Esophagus muscularis mucosa (tissue), 4 donors: ENCODE measurements around the gene PTS. TPM values are rescaled to one million over a fixed set of nuclear protein-coding genes. Genes with fewer than 3 reads are reported as not detected.

ENCODE experiments used
- DNase-seq: peaks from one replicate; pipeline ENCODE4 v3.0.0-alpha.2; 2017; ENCODE audit errors: extremely low spot score
- H3K27ac ChIP-seq, 4 donors: fragments of 200-600 bp; sonication (generic); replicated peaks in 1 of 4; 1 replicate in 3 of 4; 2 replicates in 1 of 4; pipeline ENCODE4 v1.5.1; 2016 to 2019; ENCODE audit warnings: mild to moderate bottlenecking in 1 of 4
- H3K27me3 ChIP-seq, 4 donors: fragments of 200-600 bp; sonication (generic); one replicate each; pipeline versions ENCODE4 v1.5.1 to v1.6.0; 2016 to 2019
- H3K36me3 ChIP-seq, 4 donors: fragments of 200-600 bp; sonication (generic); one replicate each; pipeline ENCODE4 v1.5.1; 2016 to 2019
- H3K4me1 ChIP-seq, 4 donors: fragments of 200-600 bp; sonication (generic); one replicate each; pipeline ENCODE4 v1.5.1; 2016 to 2019
- H3K4me3 ChIP-seq, 4 donors: fragments of 200-600 bp; sonication (generic); 1 replicate in 2 of 4; 2 replicates in 2 of 4; pipeline ENCODE4 v1.5.1; 2016 to 2019; ENCODE audit warnings: mild to moderate bottlenecking in 4 of 4, moderate library complexity in 1 of 4
- H3K9me3 ChIP-seq, 4 donors: fragments of 200-600 bp; sonication (generic); 1 replicate in 3 of 4; 2 replicates in 1 of 4; pipeline ENCODE4 v1.5.1; 2016 to 2019
- EP300 ChIP-seq: sonication (generic); formaldehyde crosslinking; IDR thresholded peaks from one replicate; pipeline ENCODE4 v1.6.1; 2017; ENCODE audit warnings: antibody characterized with exemption
- POLR2A ChIP-seq: fragments of 450-650 bp; IDR thresholded peaks from one replicate; pipeline ENCODE4 v1.6.1; 2017; ENCODE audit warnings: antibody characterized with exemption, moderate library complexity, mild to moderate bottlenecking, low read depth
- POLR2AphosphoS5 ChIP-seq, 2 donors: sonication (generic); formaldehyde crosslinking; IDR thresholded peaks; one replicate each; pipeline ENCODE4 v1.6.1; 2017; ENCODE audit warnings: antibody characterized with exemption in 2 of 2
- WGBS: methylation state at CpG from one replicate; pipeline ENCODE4 v1.1.5; 2018; 5-methylcytosine and 5-hydroxymethylcytosine counted together
- intact Hi-C: fragments of 100-400 bp; cut with DNase I; formaldehyde crosslinking; loops from one replicate; pipeline ENCODE4 v1.15.1; 2023
- total RNA-seq, 4 donors: library from RNA; depleted of rRNA; stranded (reverse); fragments of >200 nt; gene quantifications; one replicate each; pipeline versions ENCODE4 v1.1.0 to v1.2.1, GENCODE V29; 2016
- TF ChIP-seq, protein P1 (sequence below), 3 experiments: fragments of 200-600 bp in 2 of 3; fragments of 450-650 bp in 1 of 3; sonication (generic) in 2 of 3; IDR thresholded peaks; one replicate each; pipeline ENCODE4 v1.5.1; 2017 to 2019; ENCODE audit warnings: antibody characterized with exemption in 3 of 3, mild to moderate bottlenecking in 2 of 3, moderate library complexity in 1 of 3

Gene PTS
- total RNA-seq, 4 donors from 2014 or later, result 22.2 to 45.3 (median 28.5) TPM

DNA sequence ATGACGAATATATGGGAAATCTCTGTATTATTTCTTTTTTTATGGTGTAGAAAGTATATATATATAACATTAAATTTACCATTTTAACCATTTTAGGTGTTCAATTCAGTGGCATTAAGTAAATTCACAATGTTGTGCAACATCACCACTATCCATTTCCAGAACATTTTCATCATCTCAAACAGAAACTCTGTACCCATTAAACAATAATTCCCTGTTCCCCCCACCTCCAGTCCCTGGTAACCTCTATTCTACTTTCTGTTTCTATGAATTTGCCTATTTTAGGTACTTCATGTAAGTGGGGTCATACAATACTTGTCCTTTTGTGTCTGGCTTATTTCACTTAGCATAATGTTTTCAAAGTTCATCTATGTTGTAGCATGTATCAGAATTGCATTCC is 15.3 kb upstream of the PTS start:
- Histone ChIP-seq H3K27me3 (no peaks in the 10 kb centered on the region), H3K4me1 (no peaks in the 10 kb centered on the region), H3K4me3 (no peak overlapping the region), H3K27ac (no peak overlapping the region), H3K36me3 (peaks cover 0 to 8% (median 2%) of the 10 kb centered on the region in 4 donors), H3K9me3 (no peaks in the 10 kb centered on the region)
- TF ChIP-seq EP300 (no peak), POLR2A (no peak), POLR2AphosphoS5 (IDR thresholded peaks at IDR 0.05) (no peak)
- TF ChIP-seq, protein P1, sequence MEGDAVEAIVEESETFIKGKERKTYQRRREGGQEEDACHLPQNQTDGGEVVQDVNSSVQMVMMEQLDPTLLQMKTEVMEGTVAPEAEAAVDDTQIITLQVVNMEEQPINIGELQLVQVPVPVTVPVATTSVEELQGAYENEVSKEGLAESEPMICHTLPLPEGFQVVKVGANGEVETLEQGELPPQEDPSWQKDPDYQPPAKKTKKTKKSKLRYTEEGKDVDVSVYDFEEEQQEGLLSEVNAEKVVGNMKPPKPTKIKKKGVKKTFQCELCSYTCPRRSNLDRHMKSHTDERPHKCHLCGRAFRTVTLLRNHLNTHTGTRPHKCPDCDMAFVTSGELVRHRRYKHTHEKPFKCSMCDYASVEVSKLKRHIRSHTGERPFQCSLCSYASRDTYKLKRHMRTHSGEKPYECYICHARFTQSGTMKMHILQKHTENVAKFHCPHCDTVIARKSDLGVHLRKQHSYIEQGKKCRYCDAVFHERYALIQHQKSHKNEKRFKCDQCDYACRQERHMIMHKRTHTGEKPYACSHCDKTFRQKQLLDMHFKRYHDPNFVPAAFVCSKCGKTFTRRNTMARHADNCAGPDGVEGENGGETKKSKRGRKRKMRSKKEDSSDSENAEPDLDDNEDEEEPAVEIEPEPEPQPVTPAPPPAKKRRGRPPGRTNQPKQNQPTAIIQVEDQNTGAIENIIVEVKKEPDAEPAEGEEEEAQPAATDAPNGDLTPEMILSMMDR (IDR thresholded peaks at IDR 0.05), result no peak
- DNase-seq, result no peak
- 94% methylated on average over 1 of the region's 1 CpG for WGBS
- intact Hi-C loops, result loop anchor here (10.0 kb wide), 1 partner anchor 1084 kb away; no protein-coding TSS in a partner anchor

DNA sequence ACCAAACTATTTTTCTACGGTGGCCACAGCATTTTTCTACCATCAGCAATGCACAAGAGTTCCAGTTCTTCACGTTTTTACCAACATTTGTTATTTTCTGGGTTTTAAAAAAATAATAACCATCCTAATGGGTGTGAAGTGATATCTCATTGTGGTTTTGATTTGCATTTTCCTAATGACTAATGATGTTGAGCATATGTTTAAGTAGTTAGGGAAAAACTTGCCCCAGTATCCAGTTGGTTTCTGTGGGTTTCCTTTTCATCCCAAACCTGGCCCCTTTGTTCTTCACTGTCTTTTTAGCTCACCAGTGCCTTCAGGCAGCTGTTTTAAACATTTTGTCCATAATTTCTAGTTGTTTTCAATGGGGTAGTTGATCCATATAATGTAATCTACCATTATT is 14.7 kb upstream of the PTS start:
- no peak overlapping the region for H3K27ac ChIP-seq
- H3K36me3 ChIP-seq, result peaks cover 0 to 5% (median 0%) of the 10 kb centered on the region in 4 donors
- intact Hi-C loops, result loop anchor here (10.0 kb wide), 1 partner anchor 1083 kb away; no protein-coding TSS in a partner anchor
- WGBS, result 55% methylated on average over 2 of the region's 2 CpGs
- no peaks in the 10 kb centered on the region for H3K9me3 ChIP-seq
- no peak overlapping the region for H3K4me3 ChIP-seq
- DNase-seq, result no peak
- TF ChIP-seq, protein P1 (IDR thresholded peaks at IDR 0.05), result no peak
- TF ChIP-seq POLR2AphosphoS5 (IDR thresholded peaks at IDR 0.05), result no peak
- TF ChIP-seq POLR2A, result no peak
- TF ChIP-seq EP300, result no peak
- no peaks in the 10 kb centered on the region for H3K4me1 ChIP-seq
- no peaks in the 10 kb centered on the region for H3K27me3 ChIP-seq

DNA sequence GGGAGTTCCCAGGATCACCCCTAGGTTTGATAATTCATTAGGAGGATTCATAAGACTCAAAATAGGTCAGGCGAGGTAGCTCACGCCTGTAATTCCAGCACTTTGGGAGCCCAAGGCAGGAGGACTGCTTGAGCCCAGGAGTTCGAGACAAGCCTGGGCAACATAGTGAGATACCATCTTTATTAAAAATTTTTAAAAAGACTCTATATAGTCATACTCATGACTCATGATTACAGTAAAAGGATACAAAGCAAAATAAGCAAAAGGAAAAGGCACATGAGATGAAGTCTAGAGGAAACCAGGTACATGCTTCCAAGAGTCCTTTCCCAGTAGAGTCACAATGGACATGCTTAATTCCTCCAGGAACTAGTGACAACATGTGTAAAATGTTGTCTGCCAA is 13.9 kb upstream of the PTS start:
- Histone ChIP-seq H3K4me3 (no peak overlapping the region), H3K4me1 (no peaks in the 10 kb centered on the region), H3K9me3 (no peaks in the 10 kb centered on the region), H3K36me3 (peaks cover 0 to 13% (median 0%) of the 10 kb centered on the region in 4 donors), H3K27ac (no peak overlapping the region), H3K27me3 (no peaks in the 10 kb centered on the region)
- 93% methylated on average over 3 of the region's 3 CpGs for WGBS
- intact Hi-C loops, result loop anchor here (10.0 kb wide), 1 partner anchor 1083 kb away; no protein-coding TSS in a partner anchor
- TF ChIP-seq EP300 (no peak), POLR2A (no peak), POLR2AphosphoS5 (IDR thresholded peaks at IDR 0.05) (no peak)
- TF ChIP-seq, protein P1 (IDR thresholded peaks at IDR 0.05), result no peak
- no peak for DNase-seq

DNA sequence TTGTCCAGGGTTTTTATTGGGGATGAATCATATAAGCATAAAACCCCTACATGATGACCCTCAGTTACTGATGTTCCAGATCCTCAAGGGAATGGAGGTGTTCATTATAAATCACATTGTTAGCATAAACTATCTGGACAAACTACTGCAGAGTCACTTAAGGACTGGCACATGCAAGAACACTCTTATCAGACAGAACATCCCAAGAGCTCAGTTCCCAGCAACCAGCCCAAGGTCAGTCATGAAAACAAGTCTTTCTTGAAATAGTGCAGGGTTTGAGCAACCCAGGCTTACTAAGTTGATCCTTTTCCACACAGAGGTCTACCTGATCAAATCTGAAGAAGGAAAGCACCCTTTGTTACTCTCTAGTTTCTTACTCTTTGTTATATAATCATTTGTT is 13.5 kb upstream of the PTS start:
- intact Hi-C loops, result loop anchor here (10.0 kb wide), 1 partner anchor 1082 kb away; no protein-coding TSS in a partner anchor
- Histone ChIP-seq H3K9me3 (no peaks in the 10 kb centered on the region), H3K27me3 (no peaks in the 10 kb centered on the region), H3K4me3 (no peak overlapping the region), H3K4me1 (no peaks in the 10 kb centered on the region), H3K36me3 (peaks cover 0 to 17% (median under 1%) of the 10 kb centered on the region in 4 donors), H3K27ac (no peak overlapping the region)
- TF ChIP-seq POLR2A, result no peak
- no peak for TF ChIP-seq EP300
- TF ChIP-seq, protein P1 (IDR thresholded peaks at IDR 0.05), result no peak
- TF ChIP-seq POLR2AphosphoS5 (IDR thresholded peaks at IDR 0.05), result no peak
- DNase-seq, result no peak

DNA sequence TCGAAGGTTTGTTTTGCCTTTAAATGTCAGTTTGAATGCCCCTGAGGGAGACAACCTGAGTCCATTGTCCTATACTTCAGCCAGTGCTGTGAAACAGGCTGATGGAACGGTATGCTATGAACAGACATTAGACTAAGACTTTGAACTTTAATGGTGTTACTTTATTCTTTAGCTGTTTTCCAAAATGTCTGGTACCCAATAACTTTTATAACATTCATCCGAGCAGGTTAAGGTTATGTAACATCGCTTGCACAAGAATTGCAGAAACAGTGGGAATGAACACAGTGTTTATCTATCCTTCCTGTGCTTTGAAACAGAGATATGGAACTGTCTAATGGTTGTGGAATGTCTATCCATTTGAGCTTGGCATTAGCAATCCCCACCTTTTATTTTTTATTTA is 12.5 kb upstream of the PTS start:
- H3K4me3 ChIP-seq, result no peak overlapping the region
- H3K27ac ChIP-seq, result no peak overlapping the region
- peaks cover 0 to 25% (median 4%) of the 10 kb centered on the region in 4 donors for H3K36me3 ChIP-seq
- 90% methylated on average over 4 of the region's 4 CpGs for WGBS
- no peaks in the 10 kb centered on the region for H3K4me1 ChIP-seq
- DNase-seq, result no peak
- TF ChIP-seq POLR2A (no peak), EP300 (no peak), POLR2AphosphoS5 (IDR thresholded peaks at IDR 0.05) (no peak)
- TF ChIP-seq, protein P1 (IDR thresholded peaks at IDR 0.05), result no peak
- no peaks in the 10 kb centered on the region for H3K9me3 ChIP-seq
- intact Hi-C loops, result loop anchor here (10.0 kb wide), 1 partner anchor 1081 kb away; no protein-coding TSS in a partner anchor
- H3K27me3 ChIP-seq, result no peaks in the 10 kb centered on the region
